Muscle layer of duodenum (tissue), 2 donors: ENCODE results near the gene LILRB5.
"Not testable (repeated sequence)": the region's sequence is repeated elsewhere in the genome, so short reads cannot be mapped to it uniquely, and the experiment has no call there.

Experiments used
- H3K27ac ChIP-seq: one replicate; pipeline ENCODE4 v1.7.0; 2013; ENCODE audit warnings: mild to moderate bottlenecking, low read length
- H3K27me3 ChIP-seq: one replicate; pipeline ENCODE4 v1.7.0; 2013; ENCODE audit warnings: low read depth, mild to moderate bottlenecking, control low read depth, low read length
- H3K36me3 ChIP-seq, 2 donors: one replicate each; pipeline ENCODE4 v1.7.0; 2013; ENCODE audit warnings: low read length in 2 of 2, control low read depth in 1 of 2, mild to moderate bottlenecking in 1 of 2; ENCODE audit not compliant: insufficient read depth in 2 of 2, control insufficient read depth in 1 of 2
- H3K4me1 ChIP-seq, 2 donors: one replicate each; pipeline ENCODE4 v1.7.0; 2013; ENCODE audit warnings: low read length in 2 of 2, mild to moderate bottlenecking in 2 of 2, control low read depth in 1 of 2, moderate library complexity in 1 of 2; ENCODE audit not compliant: insufficient read depth in 2 of 2, control insufficient read depth in 1 of 2
- H3K4me3 ChIP-seq, 2 donors: one replicate each; pipeline ENCODE4 v1.7.0; 2013; ENCODE audit warnings: low read length in 2 of 2, low read depth in 1 of 2, mild to moderate bottlenecking in 1 of 2
- H3K9me3 ChIP-seq, 2 donors: one replicate each; pipeline ENCODE4 v1.7.0; 2013; ENCODE audit warnings: low read length in 2 of 2, control low read depth in 1 of 2, mild to moderate bottlenecking in 1 of 2; ENCODE audit not compliant: control insufficient read depth in 1 of 2
- donor health status: healthy.

LILRB5 gene

DNA sequence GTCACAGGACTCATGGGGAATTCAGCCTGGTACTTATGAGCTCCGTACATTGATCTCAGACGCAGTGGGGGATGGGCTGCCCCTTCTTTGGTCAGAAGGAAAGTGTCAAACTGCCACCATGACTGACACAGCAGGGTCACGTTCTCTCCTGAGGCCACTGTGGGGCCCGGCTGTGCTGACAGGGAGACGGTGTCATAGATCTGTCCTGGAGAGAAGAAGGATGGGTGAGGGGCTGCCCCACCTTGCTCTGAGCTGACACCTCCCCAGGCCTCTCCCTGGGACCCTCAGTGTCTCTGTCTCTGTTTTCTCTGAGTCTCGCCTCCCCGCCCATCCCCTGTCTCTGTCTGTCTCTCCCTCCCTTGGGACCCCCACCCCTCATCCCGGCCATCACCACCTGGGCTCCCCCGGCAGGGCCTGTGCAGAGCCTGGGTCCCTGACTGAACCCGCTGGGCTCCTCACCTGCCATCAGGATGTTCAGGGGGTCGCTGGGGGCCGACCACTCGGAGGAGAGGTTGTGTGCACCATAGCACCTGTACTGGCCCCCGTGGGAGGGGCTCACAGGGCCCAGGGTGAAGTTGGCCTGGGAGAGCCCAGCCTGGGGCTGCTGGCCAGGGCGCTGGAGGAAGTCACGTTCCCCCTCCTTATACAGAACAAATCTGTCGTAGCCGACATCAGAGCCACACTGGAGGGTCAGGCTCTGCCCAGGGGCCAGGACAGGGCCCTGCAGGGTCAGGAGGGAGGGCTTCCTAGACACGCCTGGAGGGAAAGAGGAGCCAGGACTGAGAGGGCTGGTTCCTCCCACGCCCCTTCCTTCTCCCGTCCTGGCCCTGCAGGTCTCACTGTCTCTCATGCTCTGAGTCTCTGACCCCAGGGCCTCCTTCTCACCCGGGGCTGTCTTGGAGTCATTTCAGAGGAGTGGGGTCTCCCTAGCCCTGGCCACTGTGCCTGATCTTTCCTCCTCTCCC lies 16.4 kb downstream of the LILRB5 start:
- not testable (repeated sequence) for H3K27ac ChIP-seq, H3K9me3 ChIP-seq, H3K4me1 ChIP-seq, H3K4me3 ChIP-seq, H3K27me3 ChIP-seq, H3K36me3 ChIP-seq

- not testable (repeated sequence) for H3K27me3 ChIP-seq, H3K4me3 ChIP-seq, H3K27ac ChIP-seq, H3K4me1 ChIP-seq, H3K9me3 ChIP-seq, H3K36me3 ChIP-seq
These were observed 17.3 kb downstream of the LILRB5 start for GRCh38 chr19:54239491-54240371.

GRCh38 chr19:54233941-54234340 lies 23.1 kb downstream of the LILRB5 start:
- Histone ChIP-seq H3K4me3 (no peak overlapping the region), H3K27me3 (no peaks in the 10 kb centered on the region), H3K4me1 (peaks cover 0 to 4% of the 10 kb centered on the region in 2 donors), H3K36me3 (no peaks in the 10 kb centered on the region), H3K9me3 (no peaks in the 10 kb centered on the region), H3K27ac (no peak overlapping the region)

GRCh38 chr19:54231077-54231931 lies 25.8 kb downstream of the LILRB5 start:
- no peak overlapping the region for H3K27ac ChIP-seq
- peaks cover 0 to 4% of the 10 kb centered on the region in 2 donors for H3K4me1 ChIP-seq
- no peaks in the 10 kb centered on the region for H3K27me3 ChIP-seq
- H3K36me3 ChIP-seq, result no peaks in the 10 kb centered on the region
- no peak overlapping the region for H3K4me3 ChIP-seq
- H3K9me3 ChIP-seq, result no peaks in the 10 kb centered on the region

GRCh38 chr19:54230031-54230430 lies 27.0 kb downstream of the LILRB5 start:
- no peak overlapping the region for H3K27ac ChIP-seq
- peaks cover 0 to 4% of the 10 kb centered on the region in 2 donors for H3K4me1 ChIP-seq
- no peak overlapping the region for H3K4me3 ChIP-seq
- no peaks in the 10 kb centered on the region for H3K27me3 ChIP-seq
- H3K36me3 ChIP-seq, result no peaks in the 10 kb centered on the region
- H3K9me3 ChIP-seq, result no peaks in the 10 kb centered on the region

GRCh38 chr19:54229146-54229545 lies 27.9 kb downstream of the LILRB5 start:
- Histone ChIP-seq H3K9me3 (no peaks in the 10 kb centered on the region), H3K4me3 (no peak overlapping the region), H3K27ac (no peak overlapping the region), H3K4me1 (peaks cover 0 to 4% of the 10 kb centered on the region in 2 donors), H3K27me3 (no peaks in the 10 kb centered on the region), H3K36me3 (no peaks in the 10 kb centered on the region)

DNA sequence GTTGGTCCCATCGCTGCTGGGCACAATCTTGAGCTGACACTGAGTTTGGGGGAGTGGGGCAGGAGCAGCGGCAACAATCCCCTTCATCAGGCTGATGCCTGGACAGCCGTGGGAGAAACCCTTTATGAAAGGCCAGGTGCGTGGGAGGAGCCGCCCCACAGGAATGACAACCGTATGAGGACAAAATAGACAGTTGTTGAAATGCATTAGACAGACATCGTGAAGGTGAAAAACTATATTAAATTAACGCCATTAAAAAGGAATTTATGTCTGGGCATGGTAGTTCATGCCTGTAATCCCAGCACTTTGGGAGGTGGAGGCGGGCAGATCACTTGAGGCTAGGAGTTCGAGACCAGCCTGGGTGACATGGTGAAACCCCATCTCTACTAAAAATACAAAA lies 32.5 kb downstream of the LILRB5 start:
- not testable (repeated sequence) for H3K4me3 ChIP-seq, H3K27me3 ChIP-seq, H3K4me1 ChIP-seq, H3K9me3 ChIP-seq, H3K36me3 ChIP-seq, H3K27ac ChIP-seq

- not testable (repeated sequence) for H3K4me1 ChIP-seq, H3K36me3 ChIP-seq, H3K27ac ChIP-seq, H3K27me3 ChIP-seq, H3K9me3 ChIP-seq, H3K4me3 ChIP-seq
These were observed 33.2 kb downstream of the LILRB5 start for GRCh38 chr19:54223937-54224281.

DNA sequence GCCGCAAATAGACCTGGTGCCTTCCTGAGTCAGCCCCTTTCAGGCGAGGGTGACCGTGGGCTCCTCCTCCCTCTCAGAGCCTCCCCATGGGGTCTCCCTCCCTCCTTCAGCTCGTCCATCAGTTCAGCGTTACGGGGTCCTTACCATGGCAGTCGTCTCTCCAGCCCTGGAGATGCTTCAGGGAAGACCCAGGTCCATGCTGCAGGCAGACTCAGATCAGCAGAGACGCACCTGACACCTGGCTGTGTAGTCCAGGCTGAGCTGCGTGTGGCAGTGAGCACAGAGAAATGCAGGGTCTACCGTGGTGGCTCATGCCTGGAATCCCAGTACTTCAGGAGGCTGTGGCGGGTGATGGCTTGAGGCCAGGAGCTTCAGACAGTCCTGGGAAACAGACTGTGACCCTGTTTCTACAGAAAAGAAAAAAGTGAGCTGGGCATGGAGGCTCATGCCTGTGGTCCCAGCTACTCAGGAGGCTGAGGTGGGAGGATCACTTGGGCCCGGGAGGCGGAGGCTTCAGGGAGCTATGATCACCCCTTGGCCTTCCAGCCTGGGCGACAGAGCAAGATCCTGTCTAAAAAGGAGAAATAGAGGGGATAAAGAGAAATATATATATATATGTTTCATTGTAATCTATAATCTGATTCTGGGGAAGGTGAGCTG lies 33.7 kb downstream of the LILRB5 start:
- not testable (repeated sequence) for H3K36me3 ChIP-seq, H3K27me3 ChIP-seq, H3K27ac ChIP-seq, H3K4me3 ChIP-seq, H3K4me1 ChIP-seq, H3K9me3 ChIP-seq

DNA sequence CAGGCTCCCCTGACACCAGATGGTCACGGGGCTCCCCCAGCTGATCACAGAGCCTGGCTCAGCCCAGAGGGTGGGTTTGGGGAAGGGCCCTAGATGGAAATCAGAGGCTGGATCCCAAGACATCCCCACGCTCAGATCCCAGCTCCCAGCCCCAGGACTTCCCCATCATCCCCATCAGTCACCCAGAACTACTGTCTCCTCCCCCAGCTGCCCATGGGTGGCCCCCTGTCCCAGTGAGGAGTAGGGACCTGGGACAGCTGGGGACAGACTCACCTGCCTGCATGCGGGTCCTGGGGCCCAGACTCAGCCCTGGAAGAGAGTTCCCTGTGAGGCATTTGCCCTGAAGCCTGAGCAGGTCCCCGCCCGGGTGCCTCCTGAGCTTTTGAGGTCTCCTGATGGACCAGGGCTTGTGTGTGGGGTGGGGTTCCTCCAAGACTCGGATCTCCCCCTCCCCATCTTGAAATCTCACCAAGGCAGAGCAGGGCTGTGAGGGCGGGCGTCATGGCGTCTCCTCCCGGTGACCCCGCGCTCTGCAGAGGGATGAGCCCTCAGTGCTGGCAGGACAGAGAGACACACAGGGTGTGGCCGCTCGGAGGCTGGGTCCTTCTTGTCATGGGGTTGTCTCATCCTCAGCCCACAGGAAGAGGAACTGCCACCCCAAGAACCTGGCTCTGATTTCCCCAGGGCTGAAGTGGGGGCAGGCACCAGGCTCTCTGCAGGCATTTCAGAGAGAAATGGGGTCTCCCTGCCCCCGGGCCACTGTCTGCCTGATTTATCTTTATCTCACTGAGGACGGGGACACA lies 34.4 kb downstream of the LILRB5 start, which contains the start of gene LILRB3:
Gene LILRB3, minus strand, starts transcription at position 534 of the 803 bp plus-strand sequence. Its CDS starts 31 bp downstream, at position 503.
- H3K4me1 ChIP-seq, H3K36me3 ChIP-seq, H3K9me3 ChIP-seq, H3K27ac ChIP-seq, H3K27me3 ChIP-seq: not testable (repeated sequence)
- H3K4me3 ChIP-seq, result peak within 1 kb of the TSS in 1 of 2 donors; percentile 33
